ENCODE measurements around the gene ARCN1.

Gene ARCN1

DNA sequence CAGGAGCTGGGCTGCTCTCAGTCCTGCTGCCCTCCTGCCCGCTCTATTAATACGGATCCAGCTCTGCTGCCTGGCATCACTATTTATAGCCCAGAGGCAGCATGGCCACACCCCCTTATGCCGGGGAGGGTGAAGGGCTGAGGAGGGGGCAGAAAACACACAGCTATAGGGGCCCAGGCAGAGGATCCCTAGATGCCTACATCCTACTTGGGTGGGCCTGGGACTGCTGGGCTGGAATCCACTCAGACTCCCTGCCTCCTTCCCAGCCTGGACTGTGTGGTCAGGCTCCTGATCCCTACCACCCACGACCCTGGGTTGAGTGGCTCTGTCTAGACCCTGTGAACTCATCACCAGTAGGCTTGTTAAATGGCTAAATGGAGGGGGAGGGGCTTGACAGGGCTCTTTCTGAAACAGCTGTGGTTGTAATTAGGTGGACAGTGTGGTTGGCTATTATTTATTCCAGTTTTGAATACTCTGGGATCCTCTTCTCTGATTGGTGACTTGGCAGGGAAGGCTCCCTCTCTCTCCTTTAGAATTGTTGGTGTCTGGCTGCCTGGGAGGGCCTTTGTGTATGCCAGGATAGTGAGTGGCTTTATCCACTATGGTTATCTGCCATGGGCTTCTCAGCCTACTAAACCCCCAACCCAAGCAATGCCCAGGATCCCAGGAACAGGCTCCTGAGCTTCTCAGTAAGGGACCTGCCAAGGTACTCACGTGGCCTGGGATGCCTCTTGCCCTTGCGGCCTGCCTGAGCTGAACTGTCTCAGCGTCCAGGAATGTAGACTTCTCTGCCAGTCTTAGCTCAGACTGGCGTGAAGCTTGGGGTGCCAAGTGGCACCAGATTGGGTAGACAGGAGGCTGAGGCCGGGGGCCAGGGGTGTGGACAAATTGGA is 50.4 kb downstream of the ARCN1 start:
- no peak for DNase-seq

DNA sequence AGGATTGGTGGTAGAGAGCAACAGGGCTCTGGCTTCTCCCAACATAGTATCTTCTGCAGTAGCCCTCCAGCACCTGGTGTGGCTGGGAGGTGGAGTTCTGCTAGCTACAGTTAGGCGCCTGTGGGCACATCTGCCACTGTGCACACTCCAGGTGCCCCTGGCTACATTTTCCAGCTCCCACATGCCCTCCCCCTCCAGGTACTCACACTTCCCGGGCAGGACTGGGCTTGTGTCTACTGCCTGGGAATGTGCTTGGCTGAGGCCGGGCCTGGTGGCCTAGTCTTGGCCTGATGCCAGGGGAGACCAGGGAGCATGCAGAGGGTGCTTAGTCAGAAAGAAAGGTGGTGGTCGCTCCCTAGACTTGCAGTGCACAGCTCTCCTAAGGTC is 51.1 kb downstream of the ARCN1 start:
- no peak for DNase-seq

DNA sequence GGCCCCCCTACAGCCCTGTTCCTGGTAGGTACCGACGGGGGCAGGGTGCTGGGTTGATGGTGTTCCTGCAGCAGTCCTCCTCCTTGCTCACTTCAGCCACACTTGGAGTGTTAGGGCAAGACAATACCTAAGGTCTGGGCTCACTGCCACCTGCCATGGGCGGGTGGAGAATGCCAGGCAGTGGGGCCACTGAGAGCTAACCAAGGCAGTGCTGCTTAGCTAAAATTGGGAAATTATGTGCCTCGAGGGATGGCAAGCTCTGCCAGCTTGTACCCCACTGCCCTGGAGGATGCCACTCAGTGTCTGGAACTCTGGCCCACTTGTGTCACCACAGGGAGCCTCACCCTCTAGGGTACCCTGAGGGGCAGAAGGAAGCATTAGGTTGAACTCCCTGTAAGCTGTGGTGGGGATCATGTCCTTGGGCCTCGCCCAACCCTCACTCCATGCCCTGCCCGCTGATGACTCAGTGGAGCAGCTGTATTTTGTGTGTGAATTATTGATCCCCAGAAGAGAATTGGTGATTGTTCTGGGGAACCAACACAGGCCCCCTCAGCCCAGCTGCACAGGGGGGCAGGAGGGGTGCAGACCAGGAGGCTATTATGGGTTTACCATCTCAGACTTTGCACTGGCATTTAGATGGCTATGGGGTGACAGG is 53.0 kb downstream of the ARCN1 start:
- DNase-seq: no peak

DNA sequence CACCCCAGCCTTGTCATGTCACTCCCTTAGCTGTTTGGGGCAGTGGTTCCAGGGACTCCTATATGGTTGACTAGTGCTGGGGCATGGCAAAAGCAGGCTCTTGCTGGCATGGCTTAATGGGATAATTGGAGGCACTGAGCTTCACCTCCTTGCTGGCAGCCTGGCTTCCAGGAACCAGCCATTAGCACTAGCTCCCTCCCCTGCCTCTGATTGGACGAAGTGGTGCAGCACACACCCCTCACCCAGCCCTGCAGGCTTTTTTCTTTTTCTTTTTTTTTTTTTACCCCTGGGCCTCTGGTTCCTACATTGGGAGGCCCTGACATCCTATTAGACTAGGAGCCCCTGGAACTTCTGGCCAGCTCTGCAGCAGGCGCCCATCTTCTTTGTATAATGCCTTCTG is 53.8 kb downstream of the ARCN1 start:
- no peak for DNase-seq

DNA sequence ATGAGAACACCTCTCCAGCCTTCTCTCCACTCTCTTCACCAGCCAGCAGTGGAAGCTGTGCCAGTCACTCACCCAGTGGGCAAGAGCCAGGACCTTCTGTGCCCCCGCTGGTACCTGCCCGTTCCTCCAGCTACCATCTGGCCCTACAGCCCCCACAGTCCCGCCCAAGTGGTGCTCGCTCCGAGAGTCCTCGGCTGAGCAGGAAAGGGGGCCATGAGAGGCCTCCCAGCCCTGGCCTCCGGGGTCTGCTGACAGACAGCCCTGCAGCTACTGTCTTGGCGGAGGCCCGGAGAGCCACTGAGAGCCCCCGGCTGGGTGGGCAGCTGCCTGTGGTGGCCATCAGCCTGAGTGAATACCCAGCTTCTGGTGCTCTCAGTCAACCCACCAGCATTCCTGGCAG is 55.4 kb downstream of the ARCN1 start:
- DNase-seq: no peak

DNA sequence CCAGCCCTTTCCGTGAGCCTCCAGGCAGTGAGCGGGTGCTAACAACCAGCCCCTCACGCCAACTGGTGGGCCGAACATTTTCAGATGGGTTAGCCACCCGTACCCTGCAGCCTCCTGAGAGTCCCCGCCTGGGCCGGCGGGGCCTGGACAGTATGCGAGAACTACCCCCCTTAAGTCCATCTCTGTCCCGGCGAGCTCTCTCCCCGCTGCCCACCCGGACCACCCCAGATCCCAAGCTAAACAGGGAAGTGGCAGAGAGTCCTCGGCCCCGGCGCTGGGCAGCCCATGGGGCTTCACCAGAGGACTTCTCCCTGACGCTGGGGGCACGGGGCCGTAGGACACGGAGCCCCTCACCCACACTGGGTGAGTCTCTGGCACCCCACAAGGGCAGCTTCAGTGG is 55.8 kb downstream of the ARCN1 start:
- no peak for DNase-seq

DNA sequence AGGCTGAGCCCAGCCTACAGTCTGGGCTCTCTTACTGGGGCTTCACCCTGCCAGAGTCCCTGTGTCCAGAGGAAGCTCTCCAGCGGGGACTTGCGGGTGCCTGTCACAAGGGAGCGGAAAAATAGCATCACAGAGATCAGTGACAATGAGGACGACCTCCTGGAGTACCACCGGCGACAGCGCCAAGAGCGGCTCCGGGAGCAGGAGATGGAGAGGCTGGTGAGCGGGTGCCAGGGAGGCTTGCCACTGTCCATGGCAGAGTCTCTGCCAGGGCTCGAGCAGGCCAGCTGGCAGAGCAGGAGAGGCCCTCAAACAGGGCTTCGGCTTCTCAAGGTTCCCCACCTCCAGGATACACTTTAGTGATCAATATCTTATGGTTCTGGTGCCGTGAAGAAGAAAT is 56.2 kb downstream of the ARCN1 start:
- DNase-seq: no peak

DNA sequence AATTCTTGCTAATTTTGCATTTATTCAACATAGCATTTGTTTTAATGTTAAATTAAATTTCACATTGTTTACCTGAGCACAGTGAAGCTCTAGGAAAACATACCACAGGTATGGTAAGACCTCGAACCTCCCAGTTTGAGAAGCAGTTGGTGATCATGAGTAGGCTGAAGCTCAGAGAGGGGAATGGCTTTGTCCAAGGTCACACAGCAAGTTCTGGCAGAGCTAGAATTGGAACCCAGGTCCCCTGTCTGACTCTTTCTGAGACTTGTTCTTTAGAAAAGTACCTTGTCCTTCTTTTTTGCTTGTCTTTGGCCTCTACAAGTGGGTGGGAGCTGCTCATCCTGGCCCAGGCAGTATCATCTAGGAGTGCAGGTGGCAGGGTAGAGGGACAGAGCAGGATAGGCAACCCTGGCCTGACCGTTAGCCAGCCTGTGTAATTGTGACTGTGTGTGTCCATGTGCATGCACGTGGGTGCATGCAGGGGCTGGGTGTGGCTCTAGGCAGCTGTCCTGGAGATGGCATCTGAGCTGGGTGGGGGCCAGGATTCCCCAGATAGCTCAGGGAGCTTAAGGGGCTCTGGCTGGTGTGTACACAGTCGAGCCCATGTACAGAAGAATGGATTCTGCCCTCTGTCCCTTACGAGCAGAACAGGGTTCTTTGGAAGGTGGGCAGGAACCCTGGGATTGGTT is 56.8 kb downstream of the ARCN1 start:
- DNase-seq: no peak

DNA sequence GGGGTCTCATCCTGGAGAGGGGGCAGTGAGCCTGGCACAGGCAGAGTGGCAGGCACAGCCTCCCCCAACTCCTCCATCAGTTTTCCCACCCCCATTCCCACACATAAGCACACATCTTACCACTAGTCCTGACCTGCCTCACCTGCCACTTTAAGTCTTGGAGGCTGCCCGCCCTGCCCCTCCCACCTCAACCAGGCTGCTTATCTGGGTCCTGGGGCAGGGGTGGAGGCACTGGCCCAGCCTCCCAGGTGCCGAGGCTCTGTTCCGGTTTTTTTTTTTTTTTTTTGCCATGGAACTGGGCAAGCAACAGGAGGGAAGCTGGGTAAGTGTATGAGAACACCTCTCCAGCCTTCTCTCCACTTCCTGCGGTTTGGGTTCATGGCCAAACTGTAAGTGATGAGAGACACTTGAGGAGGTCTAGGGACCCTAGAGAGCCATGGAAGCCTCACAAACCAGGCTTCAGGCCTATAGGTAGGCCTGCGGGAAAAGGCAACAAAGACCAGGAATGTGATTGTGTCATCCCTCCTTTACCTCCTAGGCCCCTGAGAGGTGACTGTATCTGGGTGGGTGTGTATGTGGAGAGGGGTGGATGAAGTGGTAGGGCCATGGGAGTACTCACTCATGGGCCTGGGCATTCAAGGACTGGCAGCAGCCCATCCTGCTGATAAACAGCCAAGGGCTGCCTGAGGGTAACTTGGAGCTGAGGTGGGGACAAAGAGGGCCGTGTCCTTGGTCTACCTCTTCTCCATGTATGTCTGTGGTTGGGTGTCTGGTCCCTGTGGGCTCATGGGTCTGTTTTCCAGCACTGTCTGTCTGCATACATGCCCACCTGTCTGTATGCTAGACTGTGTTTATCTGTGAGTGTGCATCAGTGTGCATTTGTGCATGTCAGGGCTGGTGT is 57.8 kb downstream of the ARCN1 start:
- DNase-seq: no peak

DNA sequence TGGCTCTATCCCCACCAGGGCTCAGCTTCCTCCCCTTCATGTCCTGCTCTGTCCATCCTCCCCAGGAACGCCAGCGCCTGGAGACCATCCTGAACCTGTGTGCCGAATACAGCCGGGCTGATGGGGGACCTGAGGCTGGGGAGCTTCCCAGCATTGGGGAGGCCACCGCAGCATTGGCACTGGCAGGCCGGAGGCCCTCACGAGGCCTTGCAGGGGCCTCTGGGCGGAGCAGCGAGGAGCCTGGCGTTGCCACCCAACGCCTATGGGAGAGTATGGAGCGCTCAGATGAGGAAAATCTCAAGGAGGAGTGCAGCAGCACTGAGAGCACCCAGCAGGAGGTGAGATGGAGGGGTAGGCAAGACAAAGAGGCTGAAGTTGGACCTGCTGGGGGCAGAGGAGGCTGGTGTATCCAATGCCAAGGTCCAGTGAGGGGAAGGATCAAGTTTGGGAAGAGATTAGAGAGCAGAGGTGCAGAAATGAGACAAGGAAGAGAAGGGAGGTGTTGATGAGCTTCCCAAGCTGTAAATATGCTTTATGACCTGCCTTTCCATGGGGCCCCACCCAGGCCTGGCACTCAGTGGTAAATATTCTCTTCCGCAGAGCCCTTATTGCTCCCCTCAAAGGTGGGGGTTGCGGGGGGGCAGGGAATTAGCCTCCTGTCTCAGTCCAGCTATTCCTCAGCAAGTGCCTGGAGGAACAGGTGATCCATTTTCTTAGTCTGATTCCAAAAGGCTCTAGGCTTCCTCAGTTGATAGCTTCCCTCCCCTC is 59.1 kb downstream of the ARCN1 start:
- no peak for DNase-seq

DNA sequence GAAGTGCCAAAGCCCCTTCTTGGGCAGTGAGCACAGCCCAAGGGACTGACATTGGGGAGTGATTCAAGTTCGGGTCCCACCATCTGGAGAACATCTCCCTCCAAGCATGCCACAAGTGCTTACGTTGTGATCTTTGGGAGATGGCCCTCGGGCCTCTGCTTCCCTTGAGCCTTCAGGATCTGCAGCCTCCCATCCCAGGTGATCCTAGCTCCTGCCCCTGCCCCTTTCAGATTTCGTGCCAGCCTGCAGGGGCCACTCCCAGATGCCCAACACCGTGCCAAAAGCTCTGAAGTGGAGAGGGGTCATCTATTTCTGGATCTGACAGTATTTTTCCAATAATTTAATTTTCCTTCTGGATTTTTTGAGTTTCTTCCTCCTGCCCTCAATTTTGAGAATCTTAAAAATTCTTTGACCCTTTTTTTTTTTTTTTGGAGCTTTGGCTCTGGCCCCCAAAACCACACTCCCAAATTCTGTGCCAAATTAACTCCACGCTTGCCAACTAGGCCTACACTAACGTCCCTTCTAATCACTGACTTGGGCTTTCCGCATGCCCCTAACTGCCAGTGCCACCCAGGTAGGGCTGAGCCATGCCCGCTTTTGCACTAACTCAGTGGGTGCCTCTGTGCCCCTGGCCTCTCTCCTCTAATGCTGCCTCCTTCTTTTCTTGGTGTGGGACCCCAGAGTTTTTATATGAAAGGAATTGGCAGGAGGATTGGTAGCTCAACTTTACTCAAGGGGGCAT is 60.5 kb downstream of the ARCN1 start:
- DNase-seq: no peak

DNA sequence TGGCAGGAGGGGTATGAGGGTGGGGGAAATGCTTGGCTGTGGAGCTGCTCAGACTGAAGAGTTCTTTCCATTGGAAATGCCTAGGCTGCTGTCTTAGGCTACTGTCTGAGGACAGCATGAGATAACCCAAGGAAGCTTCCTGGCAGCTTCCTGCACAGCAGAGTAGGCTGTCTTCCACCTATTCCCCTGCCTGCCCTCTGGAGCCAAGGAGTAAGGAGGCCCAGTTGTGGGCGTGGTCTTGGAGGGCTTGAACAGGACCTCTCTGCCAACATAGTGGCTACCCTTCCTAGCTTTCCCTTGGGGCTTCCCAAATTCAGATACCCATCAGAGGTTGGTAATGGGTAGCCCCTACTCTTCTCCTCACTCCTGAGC is 61.1 kb downstream of the ARCN1 start:
- DNase-seq: no peak

DNA sequence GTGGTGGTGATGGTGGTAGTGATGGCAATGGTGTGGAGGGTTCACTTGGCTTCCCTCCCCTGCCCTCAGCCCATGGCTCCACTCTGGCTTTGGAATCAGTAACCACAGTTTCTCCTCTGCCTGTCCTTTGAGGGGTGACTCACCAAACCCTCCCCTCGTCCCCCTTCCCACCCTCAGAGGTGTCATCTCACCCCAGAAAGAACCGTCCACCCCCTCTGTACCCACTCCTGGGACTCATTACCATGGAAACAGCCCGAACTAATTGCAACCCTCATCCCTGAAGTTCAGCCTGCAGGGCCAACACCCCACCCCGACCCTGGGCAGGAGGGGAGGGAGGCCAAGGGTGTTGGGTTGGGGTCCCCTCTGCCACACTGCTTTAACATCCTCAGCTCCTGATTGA is 61.8 kb downstream of the ARCN1 start:
- DNase-seq: no peak

DNA sequence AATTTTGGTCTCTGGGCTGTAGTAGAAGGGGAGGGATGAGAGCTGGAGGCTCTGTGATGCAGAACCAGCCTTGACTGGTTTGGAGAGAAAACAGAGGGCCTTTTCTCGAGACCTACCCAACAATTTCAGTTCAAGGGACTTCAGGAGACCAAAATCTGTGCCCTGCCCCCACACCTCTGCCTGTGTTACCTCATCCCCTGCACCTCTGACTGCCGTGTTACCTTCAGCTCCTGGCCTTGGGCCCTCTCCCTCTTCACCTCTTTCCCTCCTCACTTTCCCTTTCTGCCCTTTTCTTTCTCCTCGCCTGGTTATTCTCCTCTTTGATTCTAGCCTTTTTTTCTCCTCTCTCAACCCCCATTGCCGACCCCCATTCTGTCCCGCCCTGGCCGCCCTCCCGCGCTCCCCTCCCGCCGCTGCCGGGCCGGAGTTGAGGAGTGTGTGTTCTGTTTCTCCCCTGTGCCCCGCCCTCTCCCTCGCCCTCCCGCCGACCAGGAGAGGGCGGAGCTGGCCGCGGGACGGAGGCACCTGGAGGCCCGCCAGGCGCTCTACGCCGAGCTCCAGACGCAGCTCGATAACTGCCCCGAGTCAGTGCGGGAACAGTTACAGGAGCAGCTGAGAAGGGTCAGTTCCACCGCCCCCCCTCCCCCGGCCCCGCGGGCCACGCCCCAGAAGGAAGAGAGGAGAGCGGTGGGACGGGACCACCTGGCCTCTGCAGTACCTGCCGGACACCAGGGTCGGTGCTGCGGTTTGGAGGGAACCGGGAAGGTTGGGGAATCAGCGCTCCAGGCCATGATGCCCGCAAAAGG is 62.4 kb downstream of the ARCN1 start:
- DNase-seq: no peak

DNA sequence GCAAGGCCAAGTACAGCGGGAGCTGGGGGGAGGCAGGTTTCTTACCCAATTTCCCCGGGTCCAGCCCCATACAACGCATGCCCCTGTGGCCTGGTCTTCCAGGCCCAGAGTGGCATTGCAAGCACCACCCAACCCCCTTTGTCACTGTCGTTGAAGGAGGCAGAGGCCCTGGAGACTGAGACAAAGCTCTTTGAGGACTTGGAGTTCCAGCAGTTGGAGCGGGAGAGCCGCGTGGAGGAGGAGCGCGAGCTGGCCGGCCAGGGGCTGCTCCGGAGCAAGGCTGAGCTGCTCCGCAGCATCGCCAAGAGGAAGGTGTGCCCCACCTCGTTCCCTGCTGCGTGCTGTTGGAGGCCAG is 63.0 kb downstream of the ARCN1 start:
- DNase-seq: no peak

DNA sequence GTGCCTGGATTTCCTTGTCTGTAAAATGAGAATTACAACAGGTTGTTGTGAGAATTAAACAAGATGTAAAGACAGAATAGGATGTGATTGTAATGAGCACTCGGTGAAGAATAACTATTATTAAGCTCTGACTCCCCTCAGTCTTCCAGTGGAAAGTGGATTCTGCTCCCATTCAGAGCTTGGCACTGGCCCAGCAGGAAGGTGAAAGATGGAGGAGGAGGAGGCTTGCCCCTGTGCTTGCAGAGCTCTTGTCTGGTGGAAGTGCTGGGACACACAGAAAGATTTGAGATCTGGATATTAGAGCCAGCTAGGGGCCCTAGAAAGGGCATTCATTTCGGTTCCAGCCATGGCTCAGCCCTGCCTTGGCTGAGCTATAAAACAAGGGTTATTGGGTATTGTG is 63.4 kb downstream of the ARCN1 start:
- DNase-seq: no peak

DNA sequence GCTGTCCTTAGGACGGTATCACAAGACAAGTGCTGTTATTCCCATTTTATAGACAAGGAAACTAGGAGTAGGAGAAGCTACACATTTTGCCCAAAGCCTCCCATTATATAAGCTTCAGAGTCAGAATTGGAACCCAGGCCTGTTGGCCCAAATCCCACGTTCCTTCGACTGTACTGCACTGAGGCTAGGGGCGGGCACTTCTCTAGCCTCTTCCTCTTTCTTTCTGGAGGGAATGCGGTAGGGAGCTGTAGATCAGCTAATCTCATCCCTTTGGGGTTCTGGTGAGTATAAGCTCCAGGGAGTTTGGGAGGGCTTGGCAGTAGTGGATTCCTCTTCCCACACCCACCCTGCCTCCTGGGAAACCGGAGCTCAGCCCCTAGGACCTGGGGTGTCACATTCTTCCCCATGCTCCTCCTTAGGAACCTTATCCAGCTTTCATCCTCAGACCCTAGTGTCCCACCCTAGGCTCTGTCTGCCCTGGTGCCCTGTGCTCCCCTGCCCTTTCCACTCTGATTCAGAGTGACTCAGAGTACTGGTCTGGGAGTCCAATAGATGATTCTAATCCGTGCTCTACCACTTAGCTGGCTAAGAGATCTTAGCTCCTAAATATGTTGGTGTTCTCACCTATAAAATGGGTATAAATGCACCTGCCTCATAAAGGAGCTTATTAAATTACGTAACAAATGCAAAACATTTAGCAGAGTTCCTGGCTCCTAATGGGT is 64.5 kb downstream of the ARCN1 start:
- DNase-seq: no peak

DNA sequence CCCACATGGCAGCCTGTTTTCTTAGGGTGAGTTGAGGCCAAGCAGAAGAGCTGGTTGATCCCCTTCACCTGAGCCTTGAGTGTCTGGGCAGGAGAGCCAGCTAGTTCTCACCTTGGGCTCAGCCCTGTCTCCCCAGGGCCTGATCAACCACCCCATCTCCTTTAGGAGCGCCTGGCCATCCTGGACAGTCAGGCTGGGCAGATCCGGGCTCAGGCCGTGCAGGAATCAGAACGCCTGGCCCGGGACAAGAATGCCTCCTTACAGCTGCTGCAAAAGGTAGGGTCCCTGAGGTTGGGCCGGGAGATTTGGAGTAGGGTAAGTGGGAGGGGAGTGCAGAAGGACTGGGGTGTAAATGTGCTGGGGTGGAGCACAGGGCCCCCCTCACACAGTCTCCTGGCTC is 66.5 kb downstream of the ARCN1 start:
- DNase-seq: no peak

DNA sequence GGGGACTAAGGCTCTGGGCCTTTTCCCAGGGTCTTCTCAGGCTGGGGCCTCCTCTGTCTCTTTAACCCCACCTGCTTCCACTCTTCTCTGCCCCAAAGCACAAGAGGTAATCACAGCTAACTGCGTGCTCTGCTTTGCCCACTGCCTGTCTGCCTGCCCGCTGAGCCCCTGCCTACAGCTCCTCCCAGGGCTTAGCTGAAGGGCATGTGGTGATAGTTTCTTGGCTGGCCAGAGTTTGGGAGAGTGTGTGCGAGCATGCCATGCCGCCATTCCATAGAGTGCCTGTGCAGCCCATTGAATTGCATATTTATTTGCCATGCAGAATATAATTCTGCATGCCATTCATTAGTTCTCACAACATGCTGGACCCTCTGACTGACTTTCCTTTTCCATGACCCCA is 67.7 kb downstream of the ARCN1 start:
- no peak for DNase-seq
